ENCODE measurements around the gene SUMO3.

The SUMO3 gene

DNA sequence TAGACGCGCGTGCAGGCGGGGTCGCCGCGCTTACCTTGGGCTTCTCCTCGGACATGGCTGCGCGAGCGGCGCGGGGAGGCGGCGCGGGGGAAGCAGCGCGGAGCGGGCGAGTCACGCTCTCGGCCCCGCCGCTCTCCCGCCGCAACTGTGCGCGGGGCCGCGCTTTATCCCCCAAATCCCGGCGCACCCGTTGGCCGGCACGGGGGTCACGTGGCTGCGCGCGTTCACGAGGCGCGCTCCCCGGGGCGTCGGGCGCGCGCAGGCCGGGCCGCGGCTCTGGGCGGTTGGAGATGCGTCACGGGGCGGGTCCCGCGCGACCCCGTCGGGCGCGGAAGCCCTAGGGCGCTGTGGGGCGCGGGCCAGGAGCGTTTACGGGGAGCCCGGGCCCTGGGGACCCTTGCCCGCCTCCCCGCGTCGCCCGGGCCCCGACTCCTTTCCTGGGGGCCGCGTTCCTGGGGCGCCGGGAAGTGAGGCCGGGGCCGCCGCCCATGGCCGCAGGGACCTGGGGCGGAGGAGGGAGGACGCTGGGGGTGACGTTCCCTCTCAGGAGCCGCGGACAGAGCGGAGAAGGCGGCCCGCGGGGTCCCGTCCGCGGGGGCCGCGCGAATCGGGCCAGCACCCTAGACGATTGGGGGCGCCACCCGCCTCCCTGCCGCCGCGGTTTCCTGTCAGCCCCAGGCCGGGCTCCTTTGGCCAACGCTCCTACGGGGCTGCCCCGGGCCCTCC, at the start of gene SUMO3:
TSS of gene SUMO3 (minus strand) at position 149 of the 726 bp plus-strand sequence. CDS start at position 55, 94 bp downstream.
- Histone ChIP-seq H3K4me3 (peak within 1 kb of the TSS; percentile 77), H3K27ac (peak within 1 kb of the TSS; percentile 82 to 94)
- peak; percentile 85 for DNase-seq (ENCODE audit: low spot score)
- TF ChIP-seq, protein P1, sequence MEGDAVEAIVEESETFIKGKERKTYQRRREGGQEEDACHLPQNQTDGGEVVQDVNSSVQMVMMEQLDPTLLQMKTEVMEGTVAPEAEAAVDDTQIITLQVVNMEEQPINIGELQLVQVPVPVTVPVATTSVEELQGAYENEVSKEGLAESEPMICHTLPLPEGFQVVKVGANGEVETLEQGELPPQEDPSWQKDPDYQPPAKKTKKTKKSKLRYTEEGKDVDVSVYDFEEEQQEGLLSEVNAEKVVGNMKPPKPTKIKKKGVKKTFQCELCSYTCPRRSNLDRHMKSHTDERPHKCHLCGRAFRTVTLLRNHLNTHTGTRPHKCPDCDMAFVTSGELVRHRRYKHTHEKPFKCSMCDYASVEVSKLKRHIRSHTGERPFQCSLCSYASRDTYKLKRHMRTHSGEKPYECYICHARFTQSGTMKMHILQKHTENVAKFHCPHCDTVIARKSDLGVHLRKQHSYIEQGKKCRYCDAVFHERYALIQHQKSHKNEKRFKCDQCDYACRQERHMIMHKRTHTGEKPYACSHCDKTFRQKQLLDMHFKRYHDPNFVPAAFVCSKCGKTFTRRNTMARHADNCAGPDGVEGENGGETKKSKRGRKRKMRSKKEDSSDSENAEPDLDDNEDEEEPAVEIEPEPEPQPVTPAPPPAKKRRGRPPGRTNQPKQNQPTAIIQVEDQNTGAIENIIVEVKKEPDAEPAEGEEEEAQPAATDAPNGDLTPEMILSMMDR (IDR thresholded peaks at IDR 0.05): no peak

DNA sequence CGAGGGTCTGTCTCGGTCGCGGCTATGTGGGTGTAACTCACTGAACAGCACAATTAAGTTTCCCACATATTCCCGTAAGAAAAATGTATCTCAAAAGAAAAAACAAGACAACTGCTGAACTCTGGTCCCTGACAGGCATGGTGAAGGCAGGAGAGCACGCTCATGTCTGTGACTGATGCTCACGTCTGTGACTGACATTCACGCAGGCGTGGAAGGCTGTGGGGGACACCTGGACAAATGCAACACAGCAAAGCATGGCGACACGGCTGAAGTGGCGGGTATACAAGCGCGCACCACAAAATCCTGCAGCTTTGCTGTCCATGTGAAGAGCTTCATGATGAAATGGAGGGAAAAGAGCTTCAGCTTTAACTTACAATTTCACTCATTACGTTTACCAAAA, 49.6 kb upstream of the SUMO3 start:
- Histone ChIP-seq H3K4me3 (no peak overlapping the region), H3K27ac (peak overlapping the region in 1 of 2 donors; percentile 18)
- TF ChIP-seq, protein P1 (IDR thresholded peaks at IDR 0.05): no peak
- no peak for DNase-seq (ENCODE audit: low spot score)

DNA sequence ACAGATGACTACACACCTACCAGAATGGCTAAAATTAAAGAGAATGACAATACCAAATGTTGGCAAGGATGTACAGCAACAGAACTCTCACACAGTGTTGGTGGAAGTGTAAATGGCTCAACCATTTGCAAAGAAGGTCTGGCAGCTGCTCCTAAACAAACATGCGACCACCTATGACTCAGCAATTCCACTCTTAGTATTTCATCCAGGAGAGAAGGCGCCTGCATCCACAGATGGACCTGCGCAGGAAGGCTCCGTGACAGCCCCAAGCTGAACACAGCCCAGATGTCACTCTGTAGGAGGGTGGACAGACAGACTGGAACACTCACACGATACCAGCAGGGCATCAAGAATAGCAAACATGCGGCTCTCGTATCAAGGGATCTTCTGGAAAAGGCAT, 48.9 kb upstream of the SUMO3 start:
- Histone ChIP-seq H3K27ac (peak overlapping the region in 1 of 2 donors; percentile 18), H3K4me3 (peak overlapping the region; percentile 48)
- TF ChIP-seq, protein P1 (IDR thresholded peaks at IDR 0.05): no peak
- DNase-seq (ENCODE audit: low spot score): no peak

DNA sequence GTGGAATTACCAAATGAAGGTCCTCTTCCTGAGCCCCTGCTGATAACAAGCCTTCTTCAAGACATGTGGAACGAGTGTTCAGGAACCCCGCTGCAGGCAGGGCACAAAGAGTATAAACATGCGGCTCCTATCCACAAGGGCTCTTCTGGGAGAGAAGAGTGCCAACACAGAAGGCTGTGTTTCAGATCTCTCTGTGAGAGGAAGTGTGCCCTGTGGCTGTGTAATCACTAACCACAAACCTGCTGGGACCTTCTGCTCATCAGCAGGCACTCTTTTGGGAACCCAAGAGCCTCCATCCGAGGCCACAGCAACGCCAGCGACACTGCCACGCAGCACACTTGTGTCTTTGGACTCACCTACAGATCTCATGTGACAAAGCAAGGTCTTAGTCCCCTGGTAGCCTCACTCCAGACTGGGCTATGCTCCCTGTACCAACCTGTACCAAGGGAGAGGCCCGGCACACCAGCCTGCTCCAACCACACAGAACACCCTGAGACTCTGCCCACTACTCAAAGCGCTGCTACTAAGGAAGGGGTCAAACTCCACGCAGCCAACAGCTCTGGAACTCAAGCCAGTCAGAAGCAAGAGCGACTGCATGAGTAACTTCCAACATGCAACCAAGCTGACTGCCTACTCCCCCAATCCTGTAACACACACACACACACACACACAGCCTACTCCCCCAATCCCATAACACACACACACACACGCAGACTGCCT, 47.9 kb upstream of the SUMO3 start:
- TF ChIP-seq, protein P1 (IDR thresholded peaks at IDR 0.05): no peak
- DNase-seq (ENCODE audit: low spot score): no peak
- peak overlapping the region in 1 of 2 donors; percentile 18 for H3K27ac ChIP-seq

DNA sequence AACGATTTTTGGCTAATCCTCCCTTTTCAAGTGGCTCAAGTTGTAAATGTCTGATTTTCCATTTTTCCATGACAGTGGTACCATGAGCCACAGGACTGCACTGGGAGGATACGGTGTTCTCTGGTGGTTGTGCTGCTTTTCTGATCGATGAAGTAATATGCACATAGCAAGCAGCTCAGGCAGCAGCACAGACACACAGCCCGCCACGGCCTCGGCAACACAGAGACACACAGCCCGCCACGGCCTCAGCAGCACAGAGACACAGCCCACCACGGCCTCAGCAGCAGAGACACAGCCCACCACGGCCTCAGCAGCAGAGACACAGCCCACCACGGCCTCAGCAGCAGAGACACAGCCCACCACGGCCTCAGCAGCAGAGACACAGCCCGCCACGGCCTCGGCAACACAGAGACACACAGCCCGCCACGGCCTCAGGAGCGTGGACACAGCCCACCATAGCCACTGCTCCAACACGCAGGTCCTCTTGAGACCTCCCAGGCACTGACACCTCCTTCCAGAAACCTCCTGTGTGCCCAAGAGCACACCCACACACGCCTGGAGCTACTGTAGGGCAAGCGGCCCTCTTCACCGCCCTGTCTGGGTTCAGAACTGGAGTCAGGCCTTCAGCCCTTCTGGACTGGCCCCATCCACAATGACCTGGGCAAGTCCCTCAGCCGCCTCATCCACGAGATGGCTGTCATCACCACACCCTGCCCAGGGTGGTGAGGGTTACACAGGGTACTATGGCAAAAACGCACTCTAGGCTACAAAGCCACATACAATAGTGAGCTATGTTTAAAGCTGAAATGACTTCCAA, 45.2 kb upstream of the SUMO3 start:
- TF ChIP-seq, protein P1 (IDR thresholded peaks at IDR 0.05): no peak
- DNase-seq (ENCODE audit: low spot score): no peak
- no peak overlapping the region for H3K4me3 ChIP-seq
- no peak overlapping the region for H3K27ac ChIP-seq

More for the DNA sequence above, 47.9 kb upstream of the SUMO3 start:
- H3K4me3 ChIP-seq: peak overlapping the region; percentile 1

DNA sequence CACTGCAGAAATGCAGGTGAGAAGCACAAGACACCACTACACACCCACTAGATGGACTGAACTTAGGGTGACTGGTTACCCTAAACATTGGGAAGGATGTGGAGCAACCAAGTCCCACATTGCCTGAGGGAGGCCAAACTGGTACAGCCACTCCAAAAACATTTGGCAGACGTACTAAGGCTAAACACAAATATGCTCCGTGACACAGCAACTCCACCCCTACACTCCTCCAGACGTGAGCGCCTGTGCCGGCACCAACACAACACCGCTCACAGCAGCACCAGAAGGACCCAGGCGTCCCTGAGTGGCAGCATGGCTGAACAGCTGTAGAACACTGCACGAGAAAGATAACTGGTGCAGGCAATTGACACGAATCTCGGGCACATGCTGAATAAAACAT, 40.9 kb upstream of the SUMO3 start:
- Histone ChIP-seq H3K27ac (no peak overlapping the region), H3K4me3 (no peak overlapping the region)
- DNase-seq (ENCODE audit: low spot score): no peak
- TF ChIP-seq, protein P1 (IDR thresholded peaks at IDR 0.05): no peak
